Loucy (cell line): ENCODE data around the gene SSTR3.

Experiments used
- H2AFZ ChIP-seq: fragments of 200-600 bp; sonication (generic); 2 replicates; pipeline ENCODE4 v1.6.0; 2016; ENCODE audit warnings: antibody characterized with exemption, mild to moderate bottlenecking, low read length, moderate library complexity
- H3F3A ChIP-seq: fragments of 200-600 bp; 2 replicates; pipeline ENCODE4 v1.6.0; 2016; ENCODE audit warnings: antibody characterized with exemption, low read depth, mild to moderate bottlenecking
- H3K27me3 ChIP-seq: fragments of 200-600 bp; sonication (generic); 2 replicates; pipeline ENCODE4 v1.6.1; 2014; ENCODE audit warnings: low read length, mild to moderate bottlenecking; ENCODE audit not compliant: insufficient read depth, poor library complexity, severe bottlenecking
- H3K36me3 ChIP-seq: fragments of 200-600 bp; sonication (generic); 2 replicates; pipeline ENCODE4 v1.6.1; 2016; ENCODE audit warnings: low read length; ENCODE audit not compliant: insufficient read depth
- H3K4me1 ChIP-seq: fragments of 200-600 bp; sonication (generic); 2 replicates; pipeline ENCODE4 v1.5.1; 2014; ENCODE audit warnings: low read length, mild to moderate bottlenecking; ENCODE audit not compliant: insufficient read depth, poor library complexity, severe bottlenecking
- H3K4me2 ChIP-seq: fragments of 200-600 bp; sonication (generic); 2 replicates; pipeline ENCODE4 v1.6.0; 2014; ENCODE audit warnings: antibody characterized with exemption, low read length, low read depth, mild to moderate bottlenecking; ENCODE audit not compliant: poor library complexity, severe bottlenecking
- H3K4me3 ChIP-seq: fragments of 200-600 bp; sonication (generic); 2 replicates; pipeline ENCODE4 v1.5.1; 2014; ENCODE audit warnings: low read length, mild to moderate bottlenecking, mixed read lengths; ENCODE audit not compliant: poor library complexity, severe bottlenecking
- H3K79me2 ChIP-seq: fragments of 200-600 bp; sonication (generic); 2 replicates; pipeline ENCODE4 v1.6.1; 2014; ENCODE audit warnings: low read length; ENCODE audit not compliant: insufficient read depth
- H3K9ac ChIP-seq: fragments of 200-600 bp; sonication (generic); 2 replicates; pipeline ENCODE4 v1.6.0; 2014; ENCODE audit warnings: mild to moderate bottlenecking, low read depth, low read length, moderate library complexity; ENCODE audit not compliant: poor library complexity, severe bottlenecking
- H3K9me2 ChIP-seq: fragments of 200-600 bp; sonication (generic); replicated peaks from 2 replicates; pipeline ENCODE4 v1.6.1; 2016; ENCODE audit warnings: low read depth, low read length, mixed read lengths
- H3K9me3 ChIP-seq: fragments of 200-600 bp; sonication (generic); 2 replicates; pipeline ENCODE4 v1.6.1; 2014; ENCODE audit warnings: mild to moderate bottlenecking, antibody characterized with exemption, low read length, low read depth; ENCODE audit not compliant: insufficient read depth
- H4K20me1 ChIP-seq: fragments of 200-600 bp; sonication (generic); 2 replicates; pipeline ENCODE4 v1.6.0; 2014; ENCODE audit warnings: antibody characterized with exemption, low read length, mild to moderate bottlenecking; ENCODE audit not compliant: insufficient read depth, poor library complexity, severe bottlenecking
- EZH2phosphoT487 ChIP-seq: fragments of 200-600 bp; IDR thresholded peaks from 2 replicates; pipeline ENCODE4 v1.6.1; 2018; ENCODE audit warnings: antibody characterized with exemption, mild to moderate bottlenecking, moderate library complexity, borderline replicate concordance
- TF ChIP-seq, protein P1 (sequence below): fragments of 200-600 bp; sonication (generic); conservative IDR thresholded peaks from 2 replicates; pipeline ENCODE4 v1.5.1; 2014; ENCODE audit warnings: mild to moderate bottlenecking, antibody characterized with exemption, low read length

The SSTR3 gene

DNA sequence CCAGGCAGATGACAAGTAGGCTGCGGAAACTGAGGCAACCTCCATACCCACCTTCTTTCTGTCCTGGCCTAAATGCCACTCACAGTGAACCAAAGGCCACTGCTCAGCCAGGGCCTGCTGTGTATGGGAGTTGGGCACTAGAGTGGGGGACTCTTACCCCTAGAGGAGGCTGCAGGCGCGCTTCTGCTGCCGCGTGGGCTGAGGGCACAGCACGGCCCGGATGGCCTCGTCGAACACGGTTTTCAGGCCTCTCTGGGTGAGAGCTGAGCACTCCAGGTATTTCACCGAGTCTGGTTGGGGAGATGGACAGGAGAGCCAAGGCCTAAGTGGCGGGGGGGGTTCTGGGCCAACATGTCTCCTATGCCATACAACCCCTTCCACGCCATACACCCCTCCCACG is 14.2 kb upstream of the SSTR3 start:
- peaks cover 51% of the 10 kb centered on the region for H3K4me1 ChIP-seq

DNA sequence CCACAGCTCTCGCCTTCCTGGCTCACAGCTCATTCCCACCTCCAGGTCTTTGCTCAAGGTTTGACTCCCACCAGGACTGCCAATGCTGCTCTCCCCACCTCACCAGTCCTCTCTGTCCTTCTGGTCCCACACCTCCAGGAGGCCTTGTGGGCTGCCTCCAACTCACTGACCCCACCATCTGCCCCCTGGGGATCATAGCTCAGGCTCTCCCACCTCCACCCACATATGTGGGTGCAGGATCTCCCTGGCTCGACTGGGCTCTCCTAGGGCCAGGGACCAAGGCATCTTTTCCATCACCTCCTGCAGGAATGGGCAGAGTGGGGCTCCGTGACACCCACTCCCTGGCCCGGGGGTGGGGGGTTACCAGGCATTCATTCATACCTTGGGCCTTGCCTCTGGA is 13.8 kb upstream of the SSTR3 start:
- no peak overlapping the region for H2AFZ ChIP-seq
- TF ChIP-seq, protein P1, sequence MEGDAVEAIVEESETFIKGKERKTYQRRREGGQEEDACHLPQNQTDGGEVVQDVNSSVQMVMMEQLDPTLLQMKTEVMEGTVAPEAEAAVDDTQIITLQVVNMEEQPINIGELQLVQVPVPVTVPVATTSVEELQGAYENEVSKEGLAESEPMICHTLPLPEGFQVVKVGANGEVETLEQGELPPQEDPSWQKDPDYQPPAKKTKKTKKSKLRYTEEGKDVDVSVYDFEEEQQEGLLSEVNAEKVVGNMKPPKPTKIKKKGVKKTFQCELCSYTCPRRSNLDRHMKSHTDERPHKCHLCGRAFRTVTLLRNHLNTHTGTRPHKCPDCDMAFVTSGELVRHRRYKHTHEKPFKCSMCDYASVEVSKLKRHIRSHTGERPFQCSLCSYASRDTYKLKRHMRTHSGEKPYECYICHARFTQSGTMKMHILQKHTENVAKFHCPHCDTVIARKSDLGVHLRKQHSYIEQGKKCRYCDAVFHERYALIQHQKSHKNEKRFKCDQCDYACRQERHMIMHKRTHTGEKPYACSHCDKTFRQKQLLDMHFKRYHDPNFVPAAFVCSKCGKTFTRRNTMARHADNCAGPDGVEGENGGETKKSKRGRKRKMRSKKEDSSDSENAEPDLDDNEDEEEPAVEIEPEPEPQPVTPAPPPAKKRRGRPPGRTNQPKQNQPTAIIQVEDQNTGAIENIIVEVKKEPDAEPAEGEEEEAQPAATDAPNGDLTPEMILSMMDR, result no peak
- no peak for TF ChIP-seq EZH2phosphoT487
- H3K9me3 ChIP-seq, result no peaks in the 10 kb centered on the region
- peaks cover 11% of the 10 kb centered on the region for H3F3A ChIP-seq
- peaks cover 51% of the 10 kb centered on the region for H3K4me1 ChIP-seq
- H3K9me2 ChIP-seq, result no peaks in the 10 kb centered on the region
- H3K36me3 ChIP-seq, result peaks cover 66% of the 10 kb centered on the region; the same call in 1 of the 2 replicates
- H3K4me2 ChIP-seq, result no peak overlapping the region
- H3K79me2 ChIP-seq, result peaks cover 30% of the 10 kb centered on the region
- no peak overlapping the region for H3K9ac ChIP-seq
- H4K20me1 ChIP-seq, result peaks cover 25% of the 10 kb centered on the region
- H3K27me3 ChIP-seq, result no peaks in the 10 kb centered on the region
- no peak overlapping the region for H3K4me3 ChIP-seq

More for the DNA sequence above, 14.2 kb upstream of the SSTR3 start:
- Histone ChIP-seq H3F3A (peaks cover 16% of the 10 kb centered on the region), H3K4me3 (no peak overlapping the region), H3K4me2 (no peak overlapping the region), H3K79me2 (peaks cover 35% of the 10 kb centered on the region), H4K20me1 (peaks cover 28% of the 10 kb centered on the region), H3K36me3 (peaks cover 71% of the 10 kb centered on the region; the same call in 1 of the 2 replicates), H2AFZ (no peak overlapping the region), H3K27me3 (no peaks in the 10 kb centered on the region), H3K9ac (no peak overlapping the region), H3K9me3 (no peaks in the 10 kb centered on the region), H3K9me2 (no peaks in the 10 kb centered on the region)
- no peak for TF ChIP-seq EZH2phosphoT487
- TF ChIP-seq, protein P1, result no peak

DNA sequence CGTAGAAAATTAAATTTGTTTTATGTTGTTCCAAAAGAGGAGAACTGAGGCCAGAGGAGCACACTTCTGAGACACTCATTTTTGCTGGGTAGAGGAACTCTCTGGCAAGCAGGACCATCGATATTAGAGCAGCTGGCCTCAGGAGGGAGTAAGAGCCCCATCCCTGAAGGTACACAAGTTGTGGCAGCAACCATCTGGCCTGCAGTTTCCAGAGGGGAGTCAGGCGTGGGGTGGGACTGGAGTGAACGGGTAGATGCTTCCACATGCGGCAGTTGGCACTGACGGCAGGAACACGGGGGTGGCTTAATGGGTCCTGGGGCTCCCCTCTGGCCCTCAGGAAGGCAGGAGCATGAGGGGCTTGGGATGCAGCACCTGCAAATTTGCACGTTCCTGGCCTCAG is 13.2 kb upstream of the SSTR3 start:
- Histone ChIP-seq H3K4me3 (no peak overlapping the region), H3F3A (peaks cover 5% of the 10 kb centered on the region; the same call in 1 of the 2 replicates), H3K36me3 (peaks cover 61% of the 10 kb centered on the region; the same call in 1 of the 2 replicates), H3K9me2 (no peaks in the 10 kb centered on the region), H3K9me3 (no peaks in the 10 kb centered on the region), H2AFZ (no peak overlapping the region), H3K27me3 (no peaks in the 10 kb centered on the region), H3K4me1 (peaks cover 51% of the 10 kb centered on the region), H3K4me2 (no peak overlapping the region), H3K79me2 (peaks cover 27% of the 10 kb centered on the region), H4K20me1 (peaks cover 19% of the 10 kb centered on the region), H3K9ac (no peak overlapping the region)
- TF ChIP-seq, protein P1, result peak; percentile 52
- no peak for TF ChIP-seq EZH2phosphoT487
